ENCODE data around the gene GNB2. TPM values are rescaled to one million over a fixed set of nuclear protein-coding genes. Genes with fewer than 3 reads are reported as not detected.

The GNB2 gene
- total and polyA plus RNA-seq, 2 of the 13 experiments (the other 11 are each of a cell fraction or from before 2014, with no cell fraction given), result 48.3 to 67.1 TPM

GRCh38 chr7:100723732-100724275 is 50.3 kb downstream of the GNB2 start (continued):
- TF ChIP-seq ELF3 (CRISPR knock-in tag; IDR thresholded peaks at IDR 0.05) (peak; percentile 54; the same call in 1 of the 2 replicates), BRD4 (CRISPR knock-in tag; IDR thresholded peaks at IDR 0.05) (peak; percentile 41; the same call in 1 of the 2 replicates), ZNF20 (CRISPR knock-in tag; IDR thresholded peaks at IDR 0.05) (no peak), PHF21A (CRISPR knock-in tag; IDR thresholded peaks at IDR 0.05) (peak; percentile 82), RAD51 (IDR thresholded peaks at IDR 0.05; ENCODE audit: borderline replicate concordance) (no peak), PBX2 (CRISPR knock-in tag; IDR thresholded peaks at IDR 0.05) (no peak), ZNF101 (CRISPR knock-in tag; IDR thresholded peaks at IDR 0.05; ENCODE audit: borderline replicate concordance, low read depth) (no peak), ZNF703 (CRISPR knock-in tag; IDR thresholded peaks at IDR 0.05; ENCODE audit: borderline replicate concordance) (no peak), ISL2 (CRISPR knock-in tag; IDR thresholded peaks at IDR 0.05) (no peak), POGZ (CRISPR knock-in tag; IDR thresholded peaks at IDR 0.05) (peak; percentile 53), ZNF326 (CRISPR knock-in tag; IDR thresholded peaks at IDR 0.05; ENCODE audit: borderline replicate concordance) (no peak), ARID2 (CRISPR knock-in tag; IDR thresholded peaks at IDR 0.05; ENCODE audit: borderline replicate concordance) (no peak), SNAPC4 (CRISPR knock-in tag; IDR thresholded peaks at IDR 0.05) (no peak), RELA (CRISPR knock-in tag; IDR thresholded peaks at IDR 0.05) (no peak), FOSL1 (CRISPR knock-in tag; IDR thresholded peaks at IDR 0.05; ENCODE audit: borderline replicate concordance) (no peak)
- TF ChIP-seq, protein P1, sequence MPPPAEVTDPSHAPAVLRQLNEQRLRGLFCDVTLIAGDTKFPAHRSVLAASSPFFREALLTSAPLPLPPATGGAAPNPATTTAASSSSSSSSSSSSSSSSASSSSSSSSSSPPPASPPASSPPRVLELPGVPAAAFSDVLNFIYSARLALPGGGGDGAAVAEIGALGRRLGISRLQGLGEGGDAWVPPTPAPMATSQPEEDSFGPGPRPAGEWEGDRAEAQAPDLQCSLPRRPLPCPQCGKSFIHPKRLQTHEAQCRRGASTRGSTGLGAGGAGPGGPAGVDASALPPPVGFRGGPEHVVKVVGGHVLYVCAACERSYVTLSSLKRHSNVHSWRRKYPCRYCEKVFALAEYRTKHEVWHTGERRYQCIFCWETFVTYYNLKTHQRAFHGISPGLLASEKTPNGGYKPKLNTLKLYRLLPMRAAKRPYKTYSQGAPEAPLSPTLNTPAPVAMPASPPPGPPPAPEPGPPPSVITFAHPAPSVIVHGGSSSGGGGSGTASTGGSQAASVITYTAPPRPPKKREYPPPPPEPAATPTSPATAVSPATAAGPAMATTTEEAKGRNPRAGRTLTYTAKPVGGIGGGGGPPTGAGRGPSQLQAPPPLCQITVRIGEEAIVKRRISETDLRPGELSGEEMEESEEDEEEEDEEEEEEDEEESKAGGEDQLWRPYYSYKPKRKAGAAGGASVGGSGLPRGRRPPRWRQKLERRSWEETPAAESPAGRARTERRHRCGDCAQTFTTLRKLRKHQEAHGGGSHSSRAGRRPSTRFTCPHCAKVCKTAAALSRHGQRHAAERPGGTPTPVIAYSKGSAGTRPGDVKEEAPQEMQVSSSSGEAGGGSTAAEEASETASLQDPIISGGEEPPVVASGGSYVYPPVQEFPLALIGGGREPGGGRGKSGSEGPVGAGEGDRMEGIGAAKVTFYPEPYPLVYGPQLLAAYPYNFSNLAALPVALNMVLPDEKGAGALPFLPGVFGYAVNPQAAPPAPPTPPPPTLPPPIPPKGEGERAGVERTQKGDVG (CRISPR knock-in tag; IDR thresholded peaks at IDR 0.05; ENCODE audit: borderline replicate concordance), result no peak
- TF ChIP-seq, protein P2, sequence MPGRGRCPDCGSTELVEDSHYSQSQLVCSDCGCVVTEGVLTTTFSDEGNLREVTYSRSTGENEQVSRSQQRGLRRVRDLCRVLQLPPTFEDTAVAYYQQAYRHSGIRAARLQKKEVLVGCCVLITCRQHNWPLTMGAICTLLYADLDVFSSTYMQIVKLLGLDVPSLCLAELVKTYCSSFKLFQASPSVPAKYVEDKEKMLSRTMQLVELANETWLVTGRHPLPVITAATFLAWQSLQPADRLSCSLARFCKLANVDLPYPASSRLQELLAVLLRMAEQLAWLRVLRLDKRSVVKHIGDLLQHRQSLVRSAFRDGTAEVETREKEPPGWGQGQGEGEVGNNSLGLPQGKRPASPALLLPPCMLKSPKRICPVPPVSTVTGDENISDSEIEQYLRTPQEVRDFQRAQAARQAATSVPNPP (CRISPR knock-in tag; IDR thresholded peaks at IDR 0.05), result no peak
- TF ChIP-seq, protein P3, sequence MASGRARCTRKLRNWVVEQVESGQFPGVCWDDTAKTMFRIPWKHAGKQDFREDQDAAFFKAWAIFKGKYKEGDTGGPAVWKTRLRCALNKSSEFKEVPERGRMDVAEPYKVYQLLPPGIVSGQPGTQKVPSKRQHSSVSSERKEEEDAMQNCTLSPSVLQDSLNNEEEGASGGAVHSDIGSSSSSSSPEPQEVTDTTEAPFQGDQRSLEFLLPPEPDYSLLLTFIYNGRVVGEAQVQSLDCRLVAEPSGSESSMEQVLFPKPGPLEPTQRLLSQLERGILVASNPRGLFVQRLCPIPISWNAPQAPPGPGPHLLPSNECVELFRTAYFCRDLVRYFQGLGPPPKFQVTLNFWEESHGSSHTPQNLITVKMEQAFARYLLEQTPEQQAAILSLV (CRISPR knock-in tag; IDR thresholded peaks at IDR 0.05; ENCODE audit: borderline replicate concordance), result 0 out of 2 replicates have a peak, but pooled peaks have one; percentile 13
